ENCODE measurements around the gene CLINT1.

The CLINT1 gene

DNA sequence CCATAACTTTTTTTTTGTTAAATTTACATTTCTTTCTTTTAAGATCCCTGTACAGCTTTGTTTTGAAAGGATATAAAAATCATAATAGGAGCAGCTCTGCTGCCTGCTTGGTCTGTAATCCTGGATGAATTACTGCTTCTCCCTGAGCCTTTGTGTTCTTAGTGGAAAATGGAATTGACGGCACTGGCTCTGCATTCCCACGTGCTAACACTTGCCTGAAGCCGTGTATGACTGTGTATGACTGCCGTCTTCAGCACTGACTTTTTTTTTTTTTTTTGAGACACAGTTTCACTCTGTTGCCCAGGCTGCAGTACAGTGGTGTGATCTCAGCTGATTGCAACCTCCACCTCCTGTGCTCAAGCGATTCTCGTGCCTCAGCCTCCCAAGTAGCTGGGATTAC lies 123.0 kb downstream of the CLINT1 start:
- TF ChIP-seq, protein P1, sequence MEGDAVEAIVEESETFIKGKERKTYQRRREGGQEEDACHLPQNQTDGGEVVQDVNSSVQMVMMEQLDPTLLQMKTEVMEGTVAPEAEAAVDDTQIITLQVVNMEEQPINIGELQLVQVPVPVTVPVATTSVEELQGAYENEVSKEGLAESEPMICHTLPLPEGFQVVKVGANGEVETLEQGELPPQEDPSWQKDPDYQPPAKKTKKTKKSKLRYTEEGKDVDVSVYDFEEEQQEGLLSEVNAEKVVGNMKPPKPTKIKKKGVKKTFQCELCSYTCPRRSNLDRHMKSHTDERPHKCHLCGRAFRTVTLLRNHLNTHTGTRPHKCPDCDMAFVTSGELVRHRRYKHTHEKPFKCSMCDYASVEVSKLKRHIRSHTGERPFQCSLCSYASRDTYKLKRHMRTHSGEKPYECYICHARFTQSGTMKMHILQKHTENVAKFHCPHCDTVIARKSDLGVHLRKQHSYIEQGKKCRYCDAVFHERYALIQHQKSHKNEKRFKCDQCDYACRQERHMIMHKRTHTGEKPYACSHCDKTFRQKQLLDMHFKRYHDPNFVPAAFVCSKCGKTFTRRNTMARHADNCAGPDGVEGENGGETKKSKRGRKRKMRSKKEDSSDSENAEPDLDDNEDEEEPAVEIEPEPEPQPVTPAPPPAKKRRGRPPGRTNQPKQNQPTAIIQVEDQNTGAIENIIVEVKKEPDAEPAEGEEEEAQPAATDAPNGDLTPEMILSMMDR (conservative IDR thresholded peaks at IDR 0.05; ENCODE audit: low read depth, low read length) = no peak
- no peak overlapping the region for H3K4me3 ChIP-seq (ENCODE audit: low read length)
- DNase-seq (ENCODE audit: low read depth) = no peak

Measured in retinal pigment epithelial cell (primary cell).